Measurements from ENCODE around the gene MLLT3.

MLLT3 gene

DNA sequence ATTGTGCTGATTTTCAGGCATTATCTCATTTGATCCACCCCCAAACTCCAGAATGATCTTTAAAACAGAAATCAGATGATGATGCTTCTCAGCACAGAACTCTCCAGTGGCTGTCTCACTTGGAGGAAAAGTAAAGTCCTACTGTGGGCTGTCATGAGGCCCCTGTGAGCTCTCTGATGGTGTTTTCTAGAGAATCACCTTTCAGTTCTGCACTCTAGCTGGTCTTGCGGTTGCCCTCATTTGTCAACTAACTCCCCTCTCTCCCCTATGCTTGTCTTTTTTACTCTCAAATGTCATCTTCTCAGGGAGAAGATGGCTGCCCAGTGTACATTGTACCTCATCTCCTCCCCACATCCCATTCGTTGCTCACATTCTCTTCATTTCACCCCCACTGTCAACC is 295.8 kb downstream of the MLLT3 start:
- no peak overlapping the region for H3K4me3 ChIP-seq (ENCODE audit: low read length)
- H3K27ac ChIP-seq (ENCODE audit: low read length): no peak overlapping the region
- H3K9me3 ChIP-seq (ENCODE audit: insufficient read depth, low read length): no peaks in the 10 kb centered on the region
- no peaks in the 10 kb centered on the region for H3K36me3 ChIP-seq (replicated peaks; ENCODE audit: low read depth, low read length)
- no peaks in the 10 kb centered on the region for H4K20me1 ChIP-seq (ENCODE audit: insufficient read depth, low read length)
- H3K4me1 ChIP-seq (ENCODE audit: low read length): peaks cover 8% of the 10 kb centered on the region
- no peak overlapping the region for H3K9ac ChIP-seq (ENCODE audit: low read length)
- H3K27me3 ChIP-seq (ENCODE audit: low read depth, low read length): peaks cover 34% of the 10 kb centered on the region; the same call in 1 of the 2 replicates
- H3K4me2 ChIP-seq (ENCODE audit: low read length): no peak overlapping the region
- H3K79me2 ChIP-seq (ENCODE audit: low read length): no peaks in the 10 kb centered on the region
- no peak overlapping the region for H2AFZ ChIP-seq (ENCODE audit: low read depth, low read length)
- no peak for TF ChIP-seq EZH2phosphoT487 (IDR thresholded peaks at IDR 0.05; ENCODE audit: low read depth)
- TF ChIP-seq, protein P1, sequence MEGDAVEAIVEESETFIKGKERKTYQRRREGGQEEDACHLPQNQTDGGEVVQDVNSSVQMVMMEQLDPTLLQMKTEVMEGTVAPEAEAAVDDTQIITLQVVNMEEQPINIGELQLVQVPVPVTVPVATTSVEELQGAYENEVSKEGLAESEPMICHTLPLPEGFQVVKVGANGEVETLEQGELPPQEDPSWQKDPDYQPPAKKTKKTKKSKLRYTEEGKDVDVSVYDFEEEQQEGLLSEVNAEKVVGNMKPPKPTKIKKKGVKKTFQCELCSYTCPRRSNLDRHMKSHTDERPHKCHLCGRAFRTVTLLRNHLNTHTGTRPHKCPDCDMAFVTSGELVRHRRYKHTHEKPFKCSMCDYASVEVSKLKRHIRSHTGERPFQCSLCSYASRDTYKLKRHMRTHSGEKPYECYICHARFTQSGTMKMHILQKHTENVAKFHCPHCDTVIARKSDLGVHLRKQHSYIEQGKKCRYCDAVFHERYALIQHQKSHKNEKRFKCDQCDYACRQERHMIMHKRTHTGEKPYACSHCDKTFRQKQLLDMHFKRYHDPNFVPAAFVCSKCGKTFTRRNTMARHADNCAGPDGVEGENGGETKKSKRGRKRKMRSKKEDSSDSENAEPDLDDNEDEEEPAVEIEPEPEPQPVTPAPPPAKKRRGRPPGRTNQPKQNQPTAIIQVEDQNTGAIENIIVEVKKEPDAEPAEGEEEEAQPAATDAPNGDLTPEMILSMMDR (IDR thresholded peaks at IDR 0.05; ENCODE audit: low read depth, low read length): no peak

DNA sequence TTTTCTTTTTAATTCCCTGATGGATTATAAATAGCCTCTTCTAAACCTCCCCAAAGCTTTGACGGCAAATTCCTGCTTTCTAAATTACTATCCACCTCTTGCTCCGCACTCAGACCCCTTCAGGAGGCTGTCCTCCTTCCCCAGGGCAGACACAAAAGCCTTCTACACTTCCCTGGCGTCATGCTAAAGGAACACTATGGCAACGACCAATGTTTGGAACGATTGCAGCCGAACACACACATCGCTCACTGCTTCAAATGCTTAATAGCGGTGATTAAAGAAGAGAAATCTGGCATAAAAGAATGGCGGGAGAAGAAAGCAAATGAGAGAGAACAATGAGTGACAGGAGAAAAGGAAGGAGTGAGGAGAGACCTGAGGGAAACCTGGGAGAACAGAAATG is 297.3 kb downstream of the MLLT3 start:
- Histone ChIP-seq H3K27ac (ENCODE audit: low read length) (no peak overlapping the region), H3K36me3 (replicated peaks; ENCODE audit: low read depth, low read length) (no peaks in the 10 kb centered on the region), H3K4me2 (ENCODE audit: low read length) (no peak overlapping the region), H3K4me1 (ENCODE audit: low read length) (no peaks in the 10 kb centered on the region), H3K9me3 (ENCODE audit: insufficient read depth, low read length) (no peaks in the 10 kb centered on the region), H2AFZ (ENCODE audit: low read depth, low read length) (no peak overlapping the region), H4K20me1 (ENCODE audit: insufficient read depth, low read length) (no peaks in the 10 kb centered on the region), H3K27me3 (ENCODE audit: low read depth, low read length) (peaks cover 30% of the 10 kb centered on the region; the same call in 1 of the 2 replicates), H3K79me2 (ENCODE audit: low read length) (no peaks in the 10 kb centered on the region), H3K4me3 (ENCODE audit: low read length) (no peak overlapping the region), H3K9ac (ENCODE audit: low read length) (no peak overlapping the region)
- TF ChIP-seq EZH2phosphoT487 (IDR thresholded peaks at IDR 0.05; ENCODE audit: low read depth): no peak
- TF ChIP-seq, protein P1 (IDR thresholded peaks at IDR 0.05; ENCODE audit: low read depth, low read length): no peak

DNA sequence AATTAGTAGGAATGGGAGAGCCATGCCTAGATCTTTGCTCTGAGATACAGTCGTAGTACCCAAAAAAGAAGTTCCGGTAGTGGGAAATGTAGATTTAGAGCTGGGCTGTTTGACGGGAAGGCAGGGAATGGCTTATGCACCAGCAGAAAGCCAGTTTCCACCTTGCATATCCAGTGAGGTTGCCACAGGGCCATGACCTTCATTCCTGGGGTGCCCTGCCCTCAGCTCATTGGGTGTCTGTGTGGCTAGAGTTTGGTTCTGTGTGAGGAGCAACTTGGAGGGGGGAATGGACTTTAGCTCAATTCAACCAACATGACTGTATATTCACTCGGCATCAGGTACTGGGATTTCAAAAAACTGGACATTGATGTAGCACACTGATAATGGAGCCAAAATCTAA is 300.1 kb downstream of the MLLT3 start:
- no peak overlapping the region for H3K27ac ChIP-seq (ENCODE audit: low read length)
- H3K79me2 ChIP-seq (ENCODE audit: low read length): no peaks in the 10 kb centered on the region
- no peak overlapping the region for H3K4me2 ChIP-seq (ENCODE audit: low read length)
- H3K27me3 ChIP-seq (ENCODE audit: low read depth, low read length): peaks cover 25% of the 10 kb centered on the region; the same call in 1 of the 2 replicates
- no peaks in the 10 kb centered on the region for H3K36me3 ChIP-seq (replicated peaks; ENCODE audit: low read depth, low read length)
- no peak for TF ChIP-seq EZH2phosphoT487 (IDR thresholded peaks at IDR 0.05; ENCODE audit: low read depth)
- TF ChIP-seq, protein P1 (IDR thresholded peaks at IDR 0.05; ENCODE audit: low read depth, low read length): no peak
- H3K9me3 ChIP-seq (ENCODE audit: insufficient read depth, low read length): no peaks in the 10 kb centered on the region
- no peaks in the 10 kb centered on the region for H4K20me1 ChIP-seq (ENCODE audit: insufficient read depth, low read length)
- H2AFZ ChIP-seq (ENCODE audit: low read depth, low read length): no peak overlapping the region
- H3K4me1 ChIP-seq (ENCODE audit: low read length): no peaks in the 10 kb centered on the region
- no peak overlapping the region for H3K4me3 ChIP-seq (ENCODE audit: low read length)
- no peak overlapping the region for H3K9ac ChIP-seq (ENCODE audit: low read length)

DNA sequence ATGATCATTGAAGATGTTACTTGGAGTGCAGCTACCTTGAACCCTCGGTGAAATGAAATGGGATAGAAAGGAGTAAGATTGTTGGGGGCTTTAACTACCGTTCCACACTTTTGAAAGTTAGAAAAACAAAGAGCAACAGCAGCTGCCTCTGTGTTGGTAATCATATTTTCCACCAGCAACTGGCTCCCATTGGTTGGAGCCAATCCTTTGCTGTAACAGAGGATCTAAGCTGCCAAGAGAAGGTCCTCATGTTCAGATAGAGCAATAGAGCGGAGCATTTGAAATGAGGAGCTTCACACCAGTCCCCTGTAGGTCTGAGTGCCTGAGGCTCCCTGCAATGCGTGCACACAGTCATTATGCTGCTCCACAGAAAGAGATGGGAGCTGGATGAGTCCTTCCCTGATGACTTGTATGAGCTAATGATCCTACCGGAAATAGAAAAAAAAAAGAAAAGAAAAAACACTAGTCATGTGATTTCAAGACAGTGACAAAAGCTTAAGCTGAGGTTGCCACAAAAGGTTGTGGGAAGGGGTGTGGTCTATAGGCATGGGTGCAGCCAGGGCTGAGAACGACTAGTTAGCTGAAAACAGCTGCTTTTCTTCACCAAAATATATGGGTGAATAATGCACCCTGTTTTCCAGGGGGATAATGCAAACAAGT is 300.7 kb downstream of the MLLT3 start:
- no peak overlapping the region for H3K4me2 ChIP-seq (ENCODE audit: low read length)
- no peaks in the 10 kb centered on the region for H3K79me2 ChIP-seq (ENCODE audit: low read length)
- H3K36me3 ChIP-seq (replicated peaks; ENCODE audit: low read depth, low read length): no peaks in the 10 kb centered on the region
- no peak for TF ChIP-seq EZH2phosphoT487 (IDR thresholded peaks at IDR 0.05; ENCODE audit: low read depth)
- TF ChIP-seq, protein P1 (IDR thresholded peaks at IDR 0.05; ENCODE audit: low read depth, low read length): no peak
- H3K4me3 ChIP-seq (ENCODE audit: low read length): no peak overlapping the region
- no peak overlapping the region for H3K27ac ChIP-seq (ENCODE audit: low read length)
- H3K9me3 ChIP-seq (ENCODE audit: insufficient read depth, low read length): no peaks in the 10 kb centered on the region
- H4K20me1 ChIP-seq (ENCODE audit: insufficient read depth, low read length): no peaks in the 10 kb centered on the region
- no peak overlapping the region for H2AFZ ChIP-seq (ENCODE audit: low read depth, low read length)
- no peaks in the 10 kb centered on the region for H3K4me1 ChIP-seq (ENCODE audit: low read length)
- no peak overlapping the region for H3K9ac ChIP-seq (ENCODE audit: low read length)
- H3K27me3 ChIP-seq (ENCODE audit: low read depth, low read length): peaks cover 25% of the 10 kb centered on the region; the same call in 1 of the 2 replicates

Data from OCI-LY3 (cell line).